Central memory CD8-positive, alpha-beta T cell (primary cell): ENCODE results near the gene DEXI.

ENCODE experiments used
- ATAC-seq: fragments of 150-1000 bp; cut with Tn5 transposase; replicated peaks from 2 replicates; pipeline ENCODE4 v1.10.0; 2022; ENCODE audit warnings: mild to moderate bottlenecking, moderate FRiP score, moderate number of reproducible peaks; ENCODE audit not compliant: poor library complexity, severe bottlenecking; ENCODE audit errors: extremely low read depth
- DNase-seq, 2 donors: peaks; one replicate each; pipeline ENCODE4 v3.0.0; 2021; ENCODE audit warnings: low spot score in 2 of 2
- H3K27ac Mint-ChIP-seq: one replicate; pipeline ENCODE4 v1.8.0; 2022; ENCODE audit warnings: low read depth, mild to moderate bottlenecking, moderate library complexity, mixed read lengths
- H3K27me3 Mint-ChIP-seq: one replicate; pipeline ENCODE4 v1.8.0; 2022; ENCODE audit warnings: mixed read lengths
- H3K36me3 Mint-ChIP-seq: one replicate; pipeline ENCODE4 v1.8.0; 2022; ENCODE audit warnings: mild to moderate bottlenecking, moderate library complexity, mixed read lengths; ENCODE audit not compliant: insufficient read depth
- H3K4me1 Mint-ChIP-seq: one replicate; pipeline ENCODE4 v1.8.0; 2022; ENCODE audit warnings: mixed read lengths
- H3K4me3 Mint-ChIP-seq: one replicate; pipeline ENCODE4 v1.8.0; 2022; ENCODE audit warnings: mild to moderate bottlenecking, moderate library complexity, mixed read lengths
- H3K9me3 Mint-ChIP-seq: one replicate; pipeline ENCODE4 v1.8.0; 2022; ENCODE audit warnings: mixed read lengths

Gene DEXI

DNA sequence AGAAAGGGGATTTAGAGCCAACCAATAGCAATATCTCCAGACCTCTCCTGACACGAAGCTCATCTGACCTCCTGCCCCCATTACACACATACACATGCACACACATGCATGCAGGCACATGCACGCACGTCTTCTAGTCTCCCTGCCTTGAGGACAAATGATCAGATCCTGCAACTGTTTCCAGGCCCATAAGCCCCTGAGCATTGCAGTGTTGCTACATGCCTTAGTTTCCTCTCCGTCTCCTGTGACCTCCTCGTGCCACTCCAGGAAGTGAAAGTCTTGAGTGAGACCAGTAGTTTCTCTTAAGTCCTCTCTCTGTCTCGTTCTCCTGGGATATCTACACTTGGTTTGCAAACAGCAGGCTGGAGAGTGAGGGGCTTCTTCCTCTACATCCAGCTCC is 57.0 kb downstream of the DEXI start:
- ATAC-seq (no peak), DNase-seq (no peak)
- Mint-ChIP-seq H3K4me3 (no peak overlapping the region), H3K9me3 (no peaks in the 10 kb centered on the region), H3K36me3 (peaks cover 10% of the 10 kb centered on the region), H3K27me3 (no peaks in the 10 kb centered on the region), H3K4me1 (peaks cover 40% of the 10 kb centered on the region), H3K27ac (no peak overlapping the region)

DNA sequence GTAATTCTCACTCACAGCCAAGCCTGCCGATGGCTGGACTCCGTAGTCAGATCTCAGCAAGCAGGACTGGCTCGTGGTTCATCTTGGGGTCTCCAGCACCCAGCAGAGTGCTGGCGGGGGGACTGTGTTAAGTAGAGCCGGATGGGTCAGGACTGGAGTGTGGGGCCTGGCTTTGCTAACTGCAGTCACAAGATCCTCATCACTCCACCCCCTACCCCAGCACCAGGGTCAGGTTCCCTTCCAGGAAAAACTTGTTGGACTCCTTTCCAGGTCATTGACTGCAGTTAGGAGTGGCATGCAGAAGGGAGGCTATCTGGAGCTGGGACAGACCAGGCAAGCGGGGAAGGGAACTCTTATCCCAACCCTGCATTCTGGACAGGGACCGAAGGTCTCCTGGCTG is 59.3 kb downstream of the DEXI start:
- peaks cover 48% of the 10 kb centered on the region for H3K4me1 Mint-ChIP-seq
- H3K27ac Mint-ChIP-seq = no peak overlapping the region
- H3K27me3 Mint-ChIP-seq = no peaks in the 10 kb centered on the region
- no peak for ATAC-seq
- H3K9me3 Mint-ChIP-seq = no peaks in the 10 kb centered on the region
- peaks cover 10% of the 10 kb centered on the region for H3K36me3 Mint-ChIP-seq
- no peak overlapping the region for H3K4me3 Mint-ChIP-seq
- DNase-seq = no peak

DNA sequence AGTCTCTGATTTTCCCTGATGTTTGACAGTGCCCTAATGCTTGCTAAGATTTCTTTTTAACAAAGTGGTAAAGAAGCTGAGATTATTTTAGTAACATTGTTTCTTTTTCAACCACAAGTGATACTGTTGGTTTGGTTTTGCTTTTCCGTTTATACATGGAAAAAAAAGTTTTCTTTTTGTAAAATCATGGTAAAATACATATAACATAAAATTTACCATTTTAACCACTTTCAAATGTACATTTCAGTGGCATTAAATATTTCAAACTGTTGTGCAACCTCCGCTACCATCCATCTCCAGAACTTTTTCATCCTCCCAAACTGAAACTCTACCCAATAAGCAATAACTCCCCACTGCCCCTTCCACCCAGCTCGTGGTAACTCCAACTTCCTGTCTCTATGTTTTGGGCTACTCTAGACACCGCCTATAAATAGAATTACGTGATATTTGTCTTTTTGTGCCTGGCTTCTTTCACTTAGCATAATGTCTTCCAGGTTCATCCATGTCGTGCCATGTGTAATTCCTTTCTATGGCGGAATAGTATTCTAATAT is 60.7 kb downstream of the DEXI start:
- H3K4me1 Mint-ChIP-seq = peaks cover 63% of the 10 kb centered on the region
- peaks cover 13% of the 10 kb centered on the region for H3K36me3 Mint-ChIP-seq
- DNase-seq (no peak), ATAC-seq (no peak)
- H3K9me3 Mint-ChIP-seq = no peaks in the 10 kb centered on the region
- no peaks in the 10 kb centered on the region for H3K27me3 Mint-ChIP-seq
- peak overlapping the region; percentile 2 for H3K4me3 Mint-ChIP-seq
- H3K27ac Mint-ChIP-seq = peak overlapping the region; percentile 89

DNA sequence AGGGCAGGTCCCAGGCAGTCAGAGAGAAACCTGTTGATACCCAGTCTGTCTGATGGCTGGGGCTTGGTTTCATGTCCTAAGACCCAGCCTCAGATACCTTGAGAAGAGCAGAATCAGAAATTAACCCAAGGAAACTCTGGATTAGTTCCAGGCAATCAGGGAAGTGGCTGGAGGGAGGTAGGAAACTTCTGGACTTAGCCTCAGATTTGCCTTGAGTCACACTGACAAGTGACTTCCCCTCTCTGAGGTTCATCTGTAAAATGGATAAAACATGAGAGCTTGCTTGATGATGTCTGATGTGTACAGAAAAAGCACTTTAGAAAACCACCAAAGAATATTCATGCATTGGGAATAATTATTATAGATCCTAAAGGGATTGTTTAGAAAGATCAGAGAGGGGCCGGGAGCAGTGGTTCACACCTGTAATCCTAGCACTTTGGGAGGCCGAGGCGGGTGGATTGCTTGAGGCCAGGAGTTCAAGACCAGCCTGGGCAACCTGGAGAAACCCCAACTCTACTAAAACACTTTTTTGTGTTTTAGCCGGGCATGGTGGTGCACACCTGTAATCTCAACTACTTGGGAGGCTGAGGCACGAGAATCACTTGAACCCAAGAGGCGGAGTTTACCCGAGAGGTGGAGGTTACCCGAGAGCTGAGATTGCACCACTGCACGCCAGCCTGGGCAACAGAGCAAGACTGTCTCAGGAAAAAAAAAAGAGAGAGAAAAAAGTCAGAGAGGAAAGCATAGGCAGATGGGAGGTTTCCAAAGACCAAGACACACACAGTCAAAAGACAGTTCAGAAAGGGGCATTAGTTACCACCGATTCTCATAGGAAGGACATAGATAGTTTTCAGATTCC is 61.4 kb downstream of the DEXI start:
- Mint-ChIP-seq H3K27ac (peak overlapping the region; percentile 89), H3K27me3 (no peaks in the 10 kb centered on the region), H3K36me3 (peaks cover 17% of the 10 kb centered on the region), H3K4me1 (peaks cover 64% of the 10 kb centered on the region), H3K9me3 (no peaks in the 10 kb centered on the region), H3K4me3 (peak overlapping the region; percentile 98)
- DNase-seq = no peak
- no peak for ATAC-seq

DNA sequence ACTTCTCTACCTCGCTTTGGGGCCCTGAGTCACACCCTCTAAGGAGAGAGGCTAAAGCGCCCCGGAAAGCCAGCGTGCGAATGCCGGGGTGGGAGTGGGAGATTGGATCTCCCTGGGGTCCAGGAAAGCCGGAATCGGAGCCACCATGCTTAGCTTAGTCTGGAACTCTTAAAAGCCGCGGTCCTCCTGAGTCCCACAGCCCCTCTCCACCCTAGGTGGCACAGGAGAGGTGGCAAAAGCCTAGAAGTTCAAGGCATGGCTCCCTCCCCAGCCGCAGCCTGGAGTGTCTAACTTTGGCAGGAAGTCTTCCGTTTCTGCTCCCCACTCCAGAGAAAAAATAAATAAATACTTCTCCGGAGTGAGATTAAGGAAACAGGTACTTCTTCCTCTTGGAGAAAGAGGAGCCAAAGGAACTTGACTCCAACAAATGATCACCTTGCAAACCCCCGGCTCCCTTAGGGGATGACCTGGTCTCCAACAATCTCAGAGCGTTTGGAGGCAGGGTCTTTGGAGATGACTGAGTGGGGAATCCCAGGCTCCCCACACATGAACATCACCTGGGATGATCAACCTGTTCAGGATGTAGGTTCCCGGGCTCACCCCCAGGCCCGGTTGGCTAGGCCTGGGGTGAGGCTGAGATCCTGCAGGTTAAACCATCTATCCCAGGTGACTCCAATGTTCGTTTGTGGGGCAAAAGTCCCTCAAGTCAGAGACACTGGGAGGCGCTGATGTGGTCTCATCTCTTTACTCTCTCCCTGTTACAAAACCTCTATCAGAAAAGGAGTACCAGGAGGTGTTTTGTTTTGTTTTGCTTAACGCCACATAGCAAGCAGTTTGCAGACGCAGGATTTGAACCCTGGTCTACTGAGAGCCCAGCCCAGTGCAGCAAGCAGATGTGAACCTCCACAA is 62.3 kb downstream of the DEXI start:
- no peak for DNase-seq
- Mint-ChIP-seq H3K27me3 (no peaks in the 10 kb centered on the region), H3K9me3 (no peaks in the 10 kb centered on the region), H3K36me3 (peaks cover 17% of the 10 kb centered on the region), H3K27ac (peak overlapping the region; percentile 93), H3K4me3 (peak overlapping the region; percentile 98), H3K4me1 (peaks cover 64% of the 10 kb centered on the region)
- ATAC-seq = no peak
